ENCODE measurements around the gene TRIP6. TPM values are rescaled to one million over a fixed set of nuclear protein-coding genes. Genes with fewer than 3 reads are reported as not detected.

TRIP6 gene
- total RNA-seq, 1 donor from 2014 or later: 71.8 TPM

DNA sequence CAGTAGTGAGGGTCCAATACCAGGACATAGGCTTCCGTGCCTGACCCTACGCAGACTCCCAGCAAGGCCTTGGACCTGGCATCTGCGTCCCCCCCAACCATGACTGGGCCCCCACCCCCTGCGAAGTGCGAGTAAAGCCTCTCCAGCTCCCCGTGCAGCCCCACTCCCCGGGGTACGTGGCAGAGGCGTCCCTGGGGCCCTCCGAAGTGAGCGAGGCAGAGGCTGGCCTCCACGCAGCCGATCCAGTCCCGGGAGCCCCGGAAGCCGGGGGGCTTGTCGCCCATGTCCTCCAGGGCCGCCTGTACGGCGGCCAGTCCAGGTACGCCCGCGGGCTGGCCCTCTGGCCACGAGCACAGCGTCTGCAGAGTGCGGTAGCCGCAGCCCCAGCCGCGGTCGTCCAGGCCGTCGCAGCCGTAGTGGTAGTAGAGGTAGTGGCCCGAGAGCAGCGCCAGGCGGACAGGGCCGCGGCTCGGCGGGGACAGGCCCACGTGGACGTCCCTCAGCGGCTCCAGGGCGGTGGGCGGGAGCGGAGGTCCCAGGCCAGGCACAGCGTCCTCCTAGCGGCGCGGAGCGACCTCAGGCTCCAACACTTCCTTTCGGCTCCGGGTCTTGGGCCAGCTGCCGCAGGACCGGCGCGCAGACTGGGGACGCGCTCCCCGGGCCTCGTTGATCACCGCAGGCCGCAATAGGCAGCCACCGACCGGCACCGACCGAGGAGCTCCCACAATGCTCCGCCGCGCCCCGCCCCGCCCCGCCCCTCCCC lies 22.0 kb downstream of the TRIP6 start, which contains the start of gene UFSP1:
UFSP1 (minus strand) TSS at position 728 of the 763 bp plus-strand sequence; CDS start at position 284, 444 bp downstream.
- DNase-seq (ENCODE audit: low read depth, low spot score): no peak

DNA sequence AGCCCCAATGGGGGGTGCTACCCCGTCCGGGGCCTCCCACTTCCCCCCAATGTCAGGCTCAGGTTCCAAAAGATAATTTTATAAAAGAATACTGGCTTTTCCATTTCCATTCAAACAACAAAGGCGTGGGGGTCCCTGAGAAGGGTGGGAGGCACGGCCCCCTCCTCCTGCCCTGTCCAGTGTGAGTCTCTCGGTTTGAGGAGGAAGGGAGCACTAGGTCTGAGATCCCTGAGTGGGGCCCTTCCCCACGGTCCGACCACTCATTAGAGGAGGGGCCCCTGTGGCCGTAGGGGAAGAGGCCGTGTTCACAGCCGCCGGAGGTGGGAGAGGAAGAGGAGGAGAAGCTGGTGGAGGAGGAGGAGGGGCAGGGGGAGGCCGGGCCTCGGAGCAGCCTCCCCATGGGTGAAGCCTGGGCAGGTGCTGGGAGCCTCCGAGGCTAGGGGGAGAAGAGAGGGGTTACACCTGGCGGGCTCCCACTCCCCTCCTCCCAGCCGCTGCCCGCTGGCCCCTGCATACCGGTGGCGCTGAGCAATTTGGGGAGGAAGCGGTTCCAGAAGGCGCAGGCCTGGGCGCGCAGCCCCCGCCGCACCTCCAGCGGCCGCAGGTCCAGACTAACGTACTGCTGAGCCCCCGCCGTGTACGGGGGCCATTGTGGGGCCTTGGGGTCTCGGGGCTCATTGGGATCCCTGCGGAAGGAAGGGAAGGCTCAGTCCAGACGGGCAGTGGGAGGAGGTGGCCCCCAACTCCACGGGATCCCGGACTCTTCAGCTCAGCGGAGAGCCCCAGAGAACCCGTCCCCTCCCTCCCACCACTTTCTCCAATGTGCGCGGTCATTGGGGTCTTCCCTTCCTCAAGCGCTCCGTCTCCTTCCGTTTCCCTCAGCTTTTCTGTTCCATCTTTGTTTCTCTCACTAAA lies 23.7 kb downstream of the TRIP6 start:
- no peak for DNase-seq (ENCODE audit: low read depth, low spot score)

DNA sequence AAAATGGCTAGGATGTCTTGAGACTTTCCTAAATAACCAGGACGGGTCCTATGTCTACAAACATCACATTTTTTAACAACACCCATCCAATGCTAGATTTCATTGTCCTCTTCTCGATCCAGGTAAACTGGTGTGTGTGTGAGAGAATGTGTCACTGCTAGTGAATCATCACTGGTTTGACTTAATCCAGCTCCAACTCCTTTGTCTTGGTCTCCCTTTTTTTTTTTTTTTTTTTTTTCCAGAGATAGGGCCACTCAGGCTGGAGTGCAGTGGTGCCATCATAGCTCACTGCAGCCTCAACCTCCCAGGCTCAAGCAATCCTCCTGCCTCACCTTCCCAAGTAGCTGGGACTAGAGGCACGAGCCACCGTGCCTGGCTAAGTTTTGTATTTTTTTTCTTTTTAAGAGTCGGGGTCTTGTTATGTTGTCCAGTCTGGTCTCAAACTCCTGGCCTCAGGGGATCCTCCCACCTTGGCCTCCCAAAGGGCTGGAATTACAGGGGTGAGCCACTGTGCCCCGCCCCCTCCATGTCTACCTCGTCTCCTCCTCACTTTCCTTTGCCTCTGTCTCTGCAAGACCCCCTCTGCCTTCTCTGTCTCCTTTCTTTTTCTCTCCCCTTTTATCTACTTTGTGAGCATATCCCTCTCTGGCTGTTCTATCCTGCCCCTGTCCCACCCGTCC lies 24.5 kb downstream of the TRIP6 start:
- no peak for DNase-seq (ENCODE audit: low read depth, low spot score)

DNA sequence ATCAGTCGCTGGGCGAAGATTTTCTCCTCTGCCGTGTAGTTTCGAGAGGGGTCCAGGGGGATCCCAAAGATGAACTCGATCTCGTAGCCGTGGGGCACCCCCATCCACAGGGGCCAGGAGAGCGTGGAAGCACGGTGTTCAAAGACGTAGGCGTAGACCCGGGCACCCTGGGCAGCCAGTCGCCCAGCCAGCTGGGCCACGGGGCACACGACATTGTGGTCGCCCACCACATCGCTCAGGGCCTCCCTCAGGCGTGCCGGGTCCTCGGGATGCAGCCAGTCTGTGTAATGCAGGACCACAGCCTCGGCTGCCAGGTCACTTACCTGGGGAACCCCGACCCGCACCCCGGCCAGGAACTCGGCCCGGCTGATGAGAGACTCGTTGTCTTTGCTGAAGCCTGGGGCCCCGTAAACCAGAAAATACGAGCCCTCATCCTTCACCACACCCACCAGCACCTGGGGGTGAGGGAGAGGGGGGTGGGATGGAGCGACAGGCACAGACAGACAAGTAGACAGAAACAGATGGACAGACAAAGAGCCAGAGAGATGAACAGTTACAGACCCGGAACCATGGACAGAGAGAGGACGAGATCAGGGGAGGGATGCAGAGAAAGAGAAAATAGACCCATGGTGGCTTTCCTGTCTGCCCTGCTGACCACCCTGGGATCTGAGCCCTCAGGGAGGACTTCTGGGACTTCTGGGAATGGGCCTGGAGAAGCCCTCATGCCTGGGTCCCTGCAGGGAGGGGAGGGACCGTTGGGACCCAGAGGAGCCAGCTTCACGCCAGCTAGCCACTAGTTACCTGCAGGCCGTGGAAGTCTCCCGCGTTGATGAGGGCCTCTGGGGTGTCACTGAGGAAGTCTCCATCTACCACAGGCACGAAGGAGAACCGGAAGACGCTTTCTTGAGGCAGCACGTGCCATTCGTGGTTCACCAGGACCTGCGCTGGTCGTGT lies 25.5 kb downstream of the TRIP6 start:
- no peak for DNase-seq (ENCODE audit: low read depth, low spot score)

DNA sequence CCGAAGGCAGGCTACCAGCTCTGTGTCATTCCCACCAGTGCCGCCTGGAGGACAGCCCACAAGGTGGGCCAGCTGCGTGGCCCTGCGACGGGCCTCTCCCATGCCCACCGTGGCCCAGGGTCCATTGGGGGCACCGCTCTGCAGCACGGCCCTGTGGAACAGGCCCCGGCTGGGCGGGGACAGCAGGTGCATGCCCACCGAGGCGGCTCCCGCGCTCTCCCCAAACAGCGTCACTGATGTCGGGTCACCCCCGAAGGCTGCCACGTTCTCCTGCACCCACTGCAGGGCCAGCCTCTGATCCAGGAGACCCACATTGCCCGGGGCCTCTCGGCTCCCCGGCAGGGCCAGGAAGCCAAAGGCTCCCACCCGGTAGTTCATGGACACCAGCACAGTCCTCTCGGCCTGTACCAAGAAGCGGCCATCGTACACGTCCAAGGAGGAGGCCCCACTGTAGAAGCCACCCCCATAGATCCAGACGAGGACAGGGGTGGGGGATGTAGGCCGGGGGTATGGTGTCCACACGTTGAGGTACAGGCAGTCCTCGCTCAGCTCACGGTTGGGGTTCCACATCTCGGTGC lies 26.2 kb downstream of the TRIP6 start:
- DNase-seq (ENCODE audit: low read depth, low spot score): no peak

DNA sequence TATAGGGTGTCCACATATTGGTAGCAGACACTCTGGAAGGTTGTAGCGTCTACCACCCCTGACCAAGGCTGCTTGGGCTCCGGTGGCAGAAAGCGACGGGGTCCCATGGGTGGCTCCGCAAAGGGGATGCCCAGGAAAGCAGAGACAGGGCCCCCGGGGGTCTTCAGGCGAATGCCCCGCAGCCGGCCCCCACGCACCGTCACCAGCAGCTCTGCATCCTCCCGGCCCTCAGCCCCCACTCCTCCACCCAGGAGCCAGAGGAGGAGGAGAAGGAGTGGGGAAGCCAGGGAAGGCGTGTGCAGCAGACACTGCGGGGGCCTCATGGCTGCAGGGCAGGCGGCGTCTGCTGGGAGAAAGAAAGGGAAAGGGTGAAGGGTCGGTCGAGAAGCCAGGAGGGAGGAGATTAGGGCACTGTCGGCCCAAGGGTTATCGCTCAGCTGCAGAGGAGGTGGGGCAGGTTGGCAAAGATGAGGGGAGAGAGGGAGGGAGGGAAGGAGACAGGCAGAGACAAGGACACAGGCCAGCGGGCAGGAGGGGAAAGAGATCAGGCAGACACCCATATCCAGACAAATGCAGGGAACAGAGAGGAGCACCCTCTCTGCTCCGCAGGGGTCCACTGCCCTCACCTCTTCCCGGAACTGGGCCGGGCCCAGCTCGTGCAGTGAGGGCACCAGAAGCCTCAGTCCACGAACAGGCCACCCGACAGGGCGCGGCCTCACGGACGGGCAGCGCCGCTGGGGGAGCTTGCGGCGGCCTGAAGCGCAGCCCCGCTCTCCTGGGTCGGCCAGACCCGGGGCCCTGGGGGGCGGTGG lies 26.9 kb downstream of the TRIP6 start:
- DNase-seq (ENCODE audit: low read depth, low spot score): no peak

DNA sequence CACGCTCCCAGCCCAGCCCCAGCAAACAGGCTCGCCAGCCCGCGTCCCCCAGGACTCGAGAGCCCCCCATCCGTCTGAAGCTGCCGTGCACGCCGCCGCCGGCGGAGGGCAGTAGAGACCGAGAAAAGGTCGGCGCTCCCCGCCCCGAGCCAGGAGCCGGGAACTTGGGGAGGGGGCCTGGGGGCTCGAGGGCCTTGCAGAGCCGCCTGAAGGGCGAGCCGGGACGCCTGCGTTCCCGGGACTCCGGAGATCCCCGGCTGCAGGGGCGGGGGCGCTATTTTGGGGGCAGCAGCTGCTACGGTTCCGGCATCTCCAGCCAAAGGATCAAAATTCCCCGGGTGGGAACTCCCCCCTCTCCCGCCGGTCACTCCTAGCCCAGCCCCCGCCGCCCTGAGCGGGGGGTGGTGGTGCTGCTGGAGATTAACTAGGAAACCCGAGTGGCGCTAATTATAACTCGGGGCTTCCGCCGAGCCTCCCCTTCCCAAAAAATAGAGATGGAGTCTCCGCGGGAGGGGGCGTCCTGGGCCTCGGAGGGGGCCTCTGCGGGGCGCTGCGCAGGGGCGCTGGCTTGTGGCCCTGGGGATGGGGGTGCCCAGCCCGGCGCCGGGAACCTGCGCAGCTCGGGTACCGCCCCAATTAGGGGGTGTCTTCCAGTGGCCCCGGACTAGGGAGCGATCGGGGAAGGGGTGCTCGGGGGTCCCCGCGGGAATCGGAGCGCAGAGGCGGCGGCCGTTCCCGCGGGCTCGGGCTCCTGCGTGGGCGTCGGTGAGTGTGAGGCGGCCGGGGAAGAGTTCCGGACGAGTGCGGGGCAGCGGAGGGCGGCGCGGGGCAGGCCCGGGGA lies 27.9 kb downstream of the TRIP6 start:
- no peak for DNase-seq (ENCODE audit: low read depth, low spot score)

DNA sequence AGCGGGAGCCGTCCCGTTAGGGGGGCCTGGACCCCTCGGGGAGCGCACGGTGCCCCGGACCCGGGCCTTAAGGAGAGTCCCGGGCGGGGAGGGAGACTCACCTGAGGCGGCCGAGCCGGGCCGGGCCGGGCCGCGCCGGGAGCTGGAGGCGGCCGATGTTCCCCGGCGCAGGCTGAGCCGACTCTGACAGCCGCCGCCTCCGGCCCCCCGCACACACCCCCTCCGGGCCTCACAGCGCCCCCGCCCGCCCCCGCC lies 28.4 kb downstream of the TRIP6 start, which contains the start of gene ACHE:
ACHE (minus strand) TSS at position 188 of the 255 bp plus-strand sequence. CDS start 1,656 bp downstream, outside the sequence.
- DNase-seq (ENCODE audit: low read depth, low spot score): no peak

DNA sequence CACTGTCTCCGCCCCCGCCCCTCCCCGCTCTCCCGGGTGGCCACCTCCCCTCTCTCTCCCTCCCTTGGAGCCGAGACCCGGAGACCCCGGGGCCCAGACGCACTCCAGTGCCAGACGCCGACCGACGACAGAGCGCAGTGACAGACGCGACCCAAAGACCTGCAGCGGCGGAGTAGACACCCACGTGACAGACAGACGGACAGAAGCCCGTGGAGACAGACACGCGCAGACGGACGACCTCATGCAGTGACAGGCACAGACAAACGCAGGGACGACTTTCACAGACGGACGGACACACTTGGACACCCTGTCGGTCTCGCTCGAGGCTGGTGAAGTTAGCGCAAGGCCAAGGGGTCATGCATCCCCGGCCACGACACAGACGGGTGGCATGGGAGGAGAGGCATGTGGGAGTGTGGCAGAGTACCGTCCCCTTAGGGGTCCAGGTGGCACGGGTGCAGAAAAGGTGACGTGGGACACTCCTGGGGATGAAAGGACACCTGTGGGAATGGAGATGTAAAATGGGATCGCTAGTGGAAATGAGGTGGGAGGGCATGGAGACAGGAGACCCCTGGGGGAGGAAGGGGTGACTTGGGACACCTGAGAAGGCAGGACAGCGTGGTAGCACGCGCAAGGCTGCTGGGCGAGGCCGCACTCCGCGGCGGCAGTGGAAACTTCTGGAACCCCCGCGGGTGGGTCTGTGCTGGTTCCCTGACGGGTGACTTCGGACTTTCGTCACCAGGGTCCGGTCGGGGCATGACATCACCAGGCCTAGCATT lies 29.0 kb downstream of the TRIP6 start:
- no peak for DNase-seq (ENCODE audit: low read depth, low spot score)

DNA sequence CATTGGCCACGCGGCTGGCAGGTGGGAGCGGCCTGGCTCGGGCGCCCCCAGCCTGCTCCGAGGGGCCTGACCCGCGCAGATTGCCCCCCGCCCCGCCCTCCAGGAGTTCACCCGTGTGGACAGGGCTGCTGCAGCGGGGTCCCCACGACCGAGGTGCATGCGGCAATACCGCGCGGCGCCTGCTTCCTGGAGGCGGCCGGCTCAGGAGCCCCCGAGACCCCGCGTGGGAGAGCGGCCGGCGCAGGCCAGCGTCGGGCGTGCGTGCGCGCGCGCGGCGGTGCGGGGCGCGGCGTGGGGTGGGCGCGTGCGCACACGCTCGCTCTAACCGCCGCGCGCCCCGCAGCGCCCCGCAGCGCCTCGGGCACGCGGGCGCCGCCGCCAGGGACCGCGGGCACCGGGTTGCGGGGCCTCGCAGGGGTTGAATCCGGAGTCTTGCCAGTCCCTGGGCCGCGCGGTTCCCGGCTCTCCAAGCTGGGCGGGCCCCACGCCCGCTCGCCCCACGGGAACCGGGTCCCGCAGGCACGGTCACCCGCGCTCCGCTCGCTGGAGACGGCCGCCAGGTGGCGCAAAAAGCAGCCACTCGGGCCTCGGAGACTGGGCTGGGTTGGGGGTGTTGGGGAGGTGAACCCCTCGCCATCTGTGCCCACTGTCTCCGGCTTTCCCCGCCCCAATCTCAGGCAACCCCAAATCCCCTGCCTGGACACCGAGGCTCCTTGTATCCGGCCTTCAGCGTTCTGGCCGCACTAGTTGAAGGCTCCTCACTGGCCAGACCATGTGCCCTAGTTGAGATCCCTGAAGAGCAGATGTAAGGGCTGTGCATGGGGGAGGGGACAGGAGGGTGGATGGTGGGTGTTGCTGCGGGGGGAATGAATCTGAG lies 29.8 kb downstream of the TRIP6 start:
- no peak for DNase-seq (ENCODE audit: low read depth, low spot score)

DNA sequence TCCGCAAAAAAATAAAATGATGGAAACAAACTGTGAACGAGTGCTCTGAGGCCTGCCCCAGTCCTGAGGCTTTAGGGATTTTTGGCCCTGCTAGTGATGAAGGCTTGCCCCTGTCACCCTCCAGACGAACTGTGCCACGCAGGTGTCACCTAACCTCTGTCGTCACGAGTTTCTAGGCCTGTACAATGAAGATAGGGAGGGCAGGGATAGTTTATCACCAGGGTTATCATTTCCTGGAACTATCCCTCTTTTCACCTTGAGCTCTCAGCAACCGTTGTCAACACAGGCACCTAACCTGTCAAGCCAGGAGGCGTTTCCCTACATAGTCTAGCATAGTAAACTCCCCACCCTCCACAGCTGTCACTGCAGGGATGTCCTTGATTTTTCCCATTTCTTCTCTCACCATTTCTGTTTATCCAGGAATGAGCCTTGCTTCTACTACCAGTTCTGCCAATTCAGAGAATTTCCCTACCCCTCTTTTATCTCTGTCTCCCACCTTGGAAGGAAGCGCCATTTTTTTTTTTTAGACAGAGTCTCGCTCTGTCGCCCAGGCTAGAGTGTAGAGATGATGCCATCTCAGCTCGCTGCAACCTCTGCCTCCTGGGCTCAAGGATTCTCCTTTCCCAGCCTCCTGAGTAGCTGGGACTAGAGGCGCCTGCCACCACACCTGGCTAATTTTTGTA lies 30.7 kb downstream of the TRIP6 start:
- no peak for DNase-seq (ENCODE audit: low read depth, low spot score)

DNA sequence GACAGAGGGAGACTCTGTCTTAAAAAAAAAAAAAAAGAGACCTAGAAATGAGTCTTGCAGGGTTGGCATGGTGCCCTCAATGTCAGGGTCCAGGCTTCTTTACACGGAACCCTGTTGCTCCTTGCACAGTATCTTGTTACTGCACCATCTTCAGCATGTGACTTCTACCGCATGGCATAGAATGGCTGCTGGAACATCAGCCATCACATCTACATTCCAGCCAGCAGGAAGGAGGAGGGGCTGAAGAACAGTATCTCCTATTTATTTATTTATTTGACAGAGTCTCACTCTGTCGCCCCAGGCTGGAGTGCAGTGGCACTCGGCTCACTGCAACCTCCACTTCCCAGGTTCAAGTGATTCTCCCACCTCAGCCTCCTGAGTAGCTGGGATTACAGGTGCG lies 32.2 kb downstream of the TRIP6 start:
- DNase-seq (ENCODE audit: low read depth, low spot score): no peak

DNA sequence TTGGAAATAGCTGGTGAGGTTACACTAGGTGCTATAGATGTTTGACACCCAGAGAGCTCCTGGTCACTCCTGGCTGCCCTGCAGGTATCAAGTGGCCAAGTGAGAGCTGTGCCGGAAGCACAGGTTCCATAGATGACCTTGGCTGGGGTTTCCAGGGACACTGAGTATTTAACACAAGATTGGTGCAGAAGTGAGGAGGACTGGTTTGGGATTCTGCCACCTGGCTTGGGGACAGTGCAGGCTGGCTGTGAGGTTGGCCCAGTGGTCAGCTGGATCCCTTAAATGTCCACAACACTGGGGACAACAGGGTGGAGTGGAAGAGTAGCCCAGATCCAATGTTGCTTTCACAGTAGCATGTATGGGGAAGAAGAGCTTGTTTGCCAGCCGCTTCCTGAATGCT lies 33.8 kb downstream of the TRIP6 start:
- no peak for DNase-seq (ENCODE audit: low read depth, low spot score)

DNA sequence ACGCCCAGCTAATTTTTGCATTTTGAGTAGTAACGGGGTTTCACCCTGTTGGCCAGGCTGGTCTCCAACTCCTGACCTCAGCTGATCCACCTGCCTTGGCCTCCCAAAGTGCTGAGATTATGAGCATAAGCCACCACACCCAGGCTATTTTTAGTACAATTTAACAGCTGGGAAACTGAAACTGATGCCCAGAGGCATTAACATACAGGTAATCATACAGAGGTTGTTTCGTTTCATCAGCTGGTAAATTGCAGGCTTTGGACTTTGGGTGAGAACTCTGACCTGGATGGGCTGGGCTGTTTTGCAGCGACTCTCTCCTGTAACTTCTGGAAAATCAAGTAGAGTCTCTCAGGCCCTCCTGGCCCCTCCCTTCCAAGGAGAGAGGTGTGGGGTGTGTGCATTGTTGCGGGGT lies 34.7 kb downstream of the TRIP6 start:
- no peak for DNase-seq (ENCODE audit: low read depth, low spot score)

DNA sequence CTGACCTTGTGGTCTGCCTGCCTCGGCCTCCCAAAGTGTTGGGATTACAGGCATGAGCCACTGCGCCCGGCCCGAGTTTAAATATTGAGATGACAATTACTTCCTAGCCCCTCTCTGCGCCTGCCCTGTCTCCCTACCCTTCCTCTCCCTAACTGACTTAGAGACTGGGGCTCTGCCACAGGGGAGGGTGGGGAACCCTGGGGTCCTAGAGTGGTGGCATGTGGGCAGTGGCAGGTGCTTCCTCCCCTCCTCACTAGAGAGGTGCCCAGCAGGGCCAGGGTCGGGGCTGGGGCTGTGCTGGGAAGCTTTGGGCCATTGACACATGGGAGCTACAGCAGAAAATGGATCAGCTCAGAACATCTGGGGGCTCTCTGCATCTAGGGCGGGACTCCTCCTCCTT lies 35.5 kb downstream of the TRIP6 start:
- no peak for DNase-seq (ENCODE audit: low read depth, low spot score)

DNA sequence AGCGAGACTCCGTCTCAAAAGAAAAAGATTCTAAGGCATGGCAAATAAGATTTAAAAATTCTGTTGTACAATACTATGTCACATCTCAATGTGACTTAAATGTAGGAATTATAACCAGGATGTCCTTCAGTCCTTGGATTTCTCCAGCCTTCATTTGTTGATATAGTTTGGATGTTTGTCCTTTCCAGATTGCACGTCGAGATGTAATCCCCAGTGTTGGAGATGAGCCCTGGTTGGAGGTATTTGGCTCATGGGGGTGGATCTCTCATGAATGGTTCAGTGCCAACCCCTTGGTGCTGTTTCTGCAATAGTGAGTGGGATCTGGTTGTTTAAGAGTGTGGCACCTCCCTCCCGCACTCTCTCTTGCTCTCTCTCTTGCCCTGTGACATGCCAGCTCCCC lies 41.3 kb downstream of the TRIP6 start:
- DNase-seq (ENCODE audit: low read depth, low spot score): no peak
